Sciatic nerve (tissue), 2 donors: Measurements from ENCODE around the gene APRT. TPM values are rescaled to one million over a fixed set of nuclear protein-coding genes. Genes with fewer than 3 reads are reported as not detected.
A peak's percentile ranks its signal among the peaks of the same experiment; 100 is the strongest.

Experiments
- ATAC-seq: fragments of 200-7000 bp; cut with Tn5 transposase; one replicate; pipeline ENCODE4 v1.9.1; 2020; ENCODE audit warnings: mild to moderate bottlenecking, moderate library complexity
- DNase-seq: peaks from one replicate; pipeline ENCODE4 v3.0.0-alpha.2; 2020; ENCODE audit warnings: low spot score
- intact Hi-C: fragments of 100-400 bp; cut with DNase I; formaldehyde crosslinking; loops from one replicate; pipeline ENCODE4 v1.14.2; 2022
- total RNA-seq: library from RNA; stranded (reverse); fragmentation: NEBNext Ultra II Directional; extraction: Animal tissue kit (Norgen Biotek cat#: 25700); gene quantifications from one replicate; pipeline ENCODE4 v1.2.1, GENCODE V29; 2021
- donor health status: DM: no; HTN: no; CAD: no.
- donor health status: DM: no; HTN: no; CAD: no.

APRT gene
- total RNA-seq, 1 donor from 2014 or later = 46.0 TPM

- intact Hi-C loops = no loop called here
- DNase-seq = no peak
- peak; percentile 3 for ATAC-seq
Observed at GRCh38 chr16:88812513-88813268, 963 bp upstream of the APRT start.

- DNase-seq = peak; percentile 89
- intact Hi-C loops = no loop called here
- peak; percentile 83 for ATAC-seq
Observed at GRCh38 chr16:88810912-88811768, 588 bp downstream of the APRT start.

DNA sequence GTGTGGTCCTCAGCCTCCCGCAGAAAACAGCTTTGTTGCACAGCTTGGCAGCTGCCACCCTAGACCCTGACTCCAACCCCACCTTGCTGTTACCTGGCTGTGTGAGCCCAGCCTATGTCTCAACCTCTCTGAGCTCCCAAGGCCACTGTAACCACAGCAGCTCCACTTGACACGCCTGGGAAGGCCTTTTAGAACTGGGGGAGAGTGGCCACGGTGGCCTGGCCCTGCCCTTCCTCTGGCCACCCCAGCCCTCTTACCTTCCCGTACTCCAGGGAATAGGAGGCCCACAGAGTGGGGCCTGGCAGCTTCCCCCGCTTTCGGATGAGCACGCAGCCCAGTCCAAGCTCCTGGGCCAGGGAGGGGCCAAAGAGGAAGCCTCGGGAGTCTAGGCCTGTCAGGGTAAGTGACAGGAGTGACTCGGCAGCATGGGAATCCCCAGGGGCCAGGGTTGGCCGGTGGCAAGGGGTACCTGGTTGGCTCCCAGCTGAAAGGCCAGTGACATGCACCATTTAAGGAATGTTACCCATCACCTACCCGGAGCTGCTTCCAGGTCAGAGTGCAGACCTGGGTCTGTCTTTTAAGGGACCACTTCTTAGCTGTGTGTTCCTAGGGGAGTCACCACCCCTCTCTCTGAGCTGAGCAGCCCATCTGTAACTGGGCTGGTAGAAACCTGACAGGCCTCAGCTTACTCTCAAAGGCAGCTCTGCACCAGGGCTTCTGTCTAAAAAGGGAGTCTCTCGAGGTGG lies 1.4 kb downstream of the APRT start:
- intact Hi-C loops = no loop called here
- ATAC-seq (no peak), DNase-seq (no peak)

DNA sequence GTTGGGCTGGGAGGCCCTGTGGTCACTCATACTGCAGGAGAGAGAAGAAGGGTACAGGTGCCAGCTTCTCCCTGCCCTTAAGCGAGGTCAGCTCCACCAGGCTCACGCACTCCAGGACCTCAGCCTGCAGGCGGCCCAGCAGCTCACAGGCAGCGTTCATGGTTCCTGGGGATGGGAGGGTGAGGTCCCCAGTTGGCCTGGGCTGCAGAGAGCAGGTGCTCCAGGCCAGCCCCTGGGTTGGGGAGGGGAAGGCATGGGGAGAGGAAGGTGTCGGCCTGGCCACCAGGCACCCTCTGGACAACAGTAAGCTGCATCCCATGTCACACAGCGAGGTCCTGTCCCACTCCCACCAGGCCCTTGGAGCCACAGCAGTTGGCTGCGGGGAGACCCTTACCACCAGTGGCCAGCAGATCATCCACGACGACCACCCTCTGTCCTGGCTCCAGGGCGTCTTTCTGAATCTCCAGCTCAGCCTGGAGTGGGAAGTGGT lies 2.0 kb downstream of the APRT start:
- DNase-seq (no peak), ATAC-seq (no peak)
- intact Hi-C loops = no loop called here

- DNase-seq (no peak), ATAC-seq (no peak)
- intact Hi-C loops = no loop called here
Observed at GRCh38 chr16:88809068-88809675, 2.6 kb downstream of the APRT start.

GRCh38 chr16:88807626-88808453 lies 3.9 kb downstream of the APRT start:
- DNase-seq = no peak
- intact Hi-C loops = no loop called here
- no peak for ATAC-seq

DNA sequence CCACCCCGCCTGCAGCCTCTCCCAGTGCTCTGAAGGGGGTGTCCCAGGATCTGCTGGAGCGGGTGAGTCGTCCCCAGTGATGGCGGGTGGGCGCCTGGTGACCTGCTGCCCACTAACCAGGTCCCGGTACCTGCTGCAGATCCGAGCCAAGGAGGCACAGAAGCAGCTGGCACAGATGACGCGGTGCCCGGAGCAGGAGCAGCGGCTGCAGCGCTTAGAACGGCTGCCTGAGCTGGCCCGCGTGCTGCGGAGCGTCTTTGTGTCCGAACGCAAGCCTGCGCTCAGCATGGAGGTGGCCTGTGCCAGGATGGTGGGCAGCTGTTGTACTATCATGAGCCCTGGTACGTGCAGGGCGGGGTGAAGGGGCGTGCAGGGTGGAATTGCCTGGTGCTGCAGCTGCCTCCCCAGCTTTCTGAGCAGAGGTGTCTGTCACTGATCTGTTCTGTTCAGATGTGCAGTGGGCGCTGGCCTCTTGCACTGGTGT lies 4.5 kb downstream of the APRT start:
- DNase-seq = no peak
- intact Hi-C loops = no loop called here
- no peak for ATAC-seq

- intact Hi-C loops = no loop called here
- DNase-seq (no peak), ATAC-seq (no peak)
Observed at GRCh38 chr16:88806491-88807111, 5.1 kb downstream of the APRT start.

- DNase-seq (no peak), ATAC-seq (no peak)
- intact Hi-C loops = no loop called here
Observed at GRCh38 chr16:88805887-88806393, 5.8 kb downstream of the APRT start.

DNA sequence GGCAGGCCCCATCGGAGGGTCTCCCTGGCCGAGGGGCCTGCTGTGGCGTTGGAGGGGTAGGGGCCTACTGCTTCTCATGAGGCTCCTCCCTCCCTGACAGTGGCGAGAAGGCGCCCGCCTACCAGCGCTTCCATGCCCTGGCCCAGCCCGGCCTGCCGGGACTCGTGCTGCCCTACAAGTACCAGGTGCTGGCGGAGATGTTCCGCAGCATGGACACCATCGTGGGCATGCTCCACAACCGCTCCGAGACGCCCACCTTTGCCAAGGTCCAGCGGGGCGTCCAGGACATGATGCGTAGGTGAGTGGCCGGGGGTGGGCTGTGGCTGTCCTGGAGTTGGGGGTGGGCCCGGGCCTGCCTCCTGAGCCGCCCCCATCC lies 6.4 kb downstream of the APRT start:
- intact Hi-C loops = no loop called here
- DNase-seq = no peak
- no peak for ATAC-seq

- peak; percentile 2 for ATAC-seq
- DNase-seq = no peak
- intact Hi-C loops = no loop called here
Observed at GRCh38 chr16:88804552-88805339, 7.0 kb downstream of the APRT start.

- intact Hi-C loops = no loop called here
- no peak for DNase-seq
- no peak for ATAC-seq
Observed at GRCh38 chr16:88804173-88804551, 7.6 kb downstream of the APRT start.

DNA sequence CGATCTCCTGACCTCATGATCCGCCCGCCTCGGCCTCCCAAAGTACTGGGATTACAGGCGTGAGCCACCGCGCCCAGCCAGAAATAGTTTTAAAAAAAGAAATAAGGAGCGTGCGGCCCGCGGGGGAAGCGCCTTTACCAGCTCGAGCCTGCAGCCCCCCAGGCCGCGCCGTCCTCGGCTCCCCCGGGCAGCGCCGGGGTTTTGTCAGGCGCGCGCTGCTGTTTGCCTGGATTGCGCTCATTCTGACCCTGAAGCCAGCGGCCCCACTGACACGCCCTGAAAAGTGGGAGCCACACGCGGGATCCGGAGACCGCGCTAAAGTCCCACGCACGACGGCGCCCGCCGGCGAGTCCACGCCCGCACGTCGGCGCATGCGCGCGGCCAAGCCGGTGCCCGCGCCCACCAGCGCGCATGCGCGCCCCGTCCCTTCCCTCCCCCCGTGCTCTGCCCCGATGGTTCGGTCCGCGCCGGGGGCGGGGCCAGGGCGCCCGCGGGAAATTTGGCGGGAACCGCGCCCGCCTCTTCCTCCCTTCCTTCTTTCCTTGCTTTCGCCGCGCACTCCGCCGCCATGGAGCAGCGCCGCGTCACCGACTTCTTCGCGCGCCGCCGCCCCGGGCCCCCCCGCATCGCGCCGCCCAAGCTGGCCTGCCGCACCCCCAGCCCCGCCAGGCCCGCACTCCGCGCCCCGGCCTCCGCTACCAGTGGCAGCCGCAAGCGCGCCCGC lies 8.3 kb downstream of the APRT start, which contains the start of gene CDT1:
Gene CDT1 (plus strand): TSS at position 526 of the 724 bp plus-strand sequence. CDS start 43 bp downstream, at position 569.
- ATAC-seq = peak; percentile 68
- intact Hi-C loops = no loop called here
- peak; percentile 93 for DNase-seq

- no peak for ATAC-seq
- intact Hi-C loops = no loop called here
- no peak for DNase-seq
Observed at GRCh38 chr16:88800277-88800592, 11.5 kb downstream of the APRT start.

GRCh38 chr16:88799569-88800276 lies 12.0 kb downstream of the APRT start:
- intact Hi-C loops = no loop called here
- ATAC-seq (no peak), DNase-seq (no peak)
